Activated CD8-positive, alpha-beta T cell treated with anti-CD3 and anti-CD28 coated beads, Interleukin-2, amount 10 ng/mL, durations not matched to agents 7 days and 5 days (primary cell): Measurements from ENCODE around the gene SPTBN1. TPM values are rescaled to one million over a fixed set of nuclear protein-coding genes. Genes with fewer than 3 reads are reported as not detected.
A peak's percentile ranks its signal among the peaks of the same experiment; 100 is the strongest.

ENCODE experiments used
- ATAC-seq: fragments of 150-1000 bp; cut with Tn5 transposase; one replicate; pipeline ENCODE4 v1.10.0; 2021; ENCODE audit warnings: moderate library complexity
- CTCF ChIA-PET: fragments of 350-600 bp; sonication (Branson Sonifier 250); formaldehyde crosslinking; loops from one replicate; lab custom pipeline; 2021; ENCODE audit warnings: antibody characterized with exemption; lab: Charles Lee
- POLR2A ChIA-PET: fragments of 350-600 bp; sonication (Branson Sonifier 250); formaldehyde crosslinking; loops from one replicate; lab custom pipeline; 2021; ENCODE audit warnings: antibody characterized with exemption; lab: Charles Lee
- DNase-seq: peaks from one replicate; pipeline ENCODE4 v3.0.0-alpha.2; 2020
- H3K27ac Mint-ChIP-seq: one replicate; pipeline ENCODE4 v1.8.0; 2021; ENCODE audit warnings: mild to moderate bottlenecking, mixed read lengths
- H3K27me3 Mint-ChIP-seq: one replicate; pipeline ENCODE4 v1.8.0; 2021; ENCODE audit warnings: low read depth, mixed read lengths
- H3K36me3 Mint-ChIP-seq: one replicate; pipeline ENCODE4 v1.8.0; 2021; ENCODE audit warnings: low read depth, mixed read lengths
- H3K4me1 Mint-ChIP-seq: one replicate; pipeline ENCODE4 v1.8.0; 2021; ENCODE audit warnings: low read depth, mixed read lengths
- H3K4me3 Mint-ChIP-seq: one replicate; pipeline ENCODE4 v1.8.0; 2021; ENCODE audit warnings: mild to moderate bottlenecking, mixed read lengths
- H3K9me3 Mint-ChIP-seq: one replicate; pipeline ENCODE4 v1.8.0; 2022; ENCODE audit warnings: mixed read lengths; ENCODE audit not compliant: insufficient read depth
- total RNA-seq, 2 experiments: library from RNA; stranded (reverse); gene quantifications; one replicate each; pipeline ENCODE4 v1.2.3, GENCODE V29; 2021

Gene SPTBN1
- total RNA-seq, 2 experiments from 2014 or later = 140 to 147 TPM

- Mint-ChIP-seq H3K27ac (peak overlapping the region; percentile 72), H3K9me3 (no peaks in the 10 kb centered on the region), H3K4me1 (peaks cover 85% of the 10 kb centered on the region), H3K4me3 (peak overlapping the region; percentile 47), H3K36me3 (peaks cover 46% of the 10 kb centered on the region), H3K27me3 (no peaks in the 10 kb centered on the region)
- ATAC-seq = no peak
- ChIA-PET POLR2A (interaction anchor here (1.0 to 2.2 kb wide), 4 partner anchors 15 to 45 kb away, joined by 3 to 14 read pairs (median 4); no protein-coding TSS in a partner anchor), CTCF (interaction anchor here (0.8 to 6.5 kb wide), 12 partner anchors 8 to 100 kb away, joined by 3 to 41 read pairs (median 4); no protein-coding TSS in a partner anchor)
- DNase-seq = no peak
Observed at GRCh38 chr2:54604871-54605270, 148.7 kb downstream of the SPTBN1 start.

- Mint-ChIP-seq H3K4me3 (peak overlapping the region; percentile 47), H3K9me3 (no peaks in the 10 kb centered on the region), H3K27me3 (no peaks in the 10 kb centered on the region), H3K27ac (peak overlapping the region; percentile 72), H3K4me1 (peaks cover 82% of the 10 kb centered on the region), H3K36me3 (peaks cover 39% of the 10 kb centered on the region)
- DNase-seq (no peak), ATAC-seq (no peak)
- POLR2A ChIA-PET = interaction anchor here (1.9 to 2.2 kb wide), 2 partner anchors 35 to 46 kb away, joined by 7 to 14 read pairs; no protein-coding TSS in a partner anchor
- CTCF ChIA-PET = interaction anchor here (0.9 to 6.5 kb wide), 9 partner anchors 9 to 85 kb away, joined by 3 to 41 read pairs (median 5); no protein-coding TSS in a partner anchor
Observed at GRCh38 chr2:54605836-54606235, 149.7 kb downstream of the SPTBN1 start.

- ATAC-seq (peak; percentile 57), DNase-seq (peak; percentile 42)
- Mint-ChIP-seq H3K27ac (peak overlapping the region; percentile 72), H3K27me3 (no peaks in the 10 kb centered on the region), H3K4me3 (peak overlapping the region; percentile 47), H3K4me1 (peaks cover 76% of the 10 kb centered on the region), H3K9me3 (no peaks in the 10 kb centered on the region), H3K36me3 (peaks cover 33% of the 10 kb centered on the region)
- POLR2A ChIA-PET = interaction anchor here (0.8 to 1.9 kb wide), 2 partner anchors 35 to 47 kb away, joined by 3 to 7 read pairs; no protein-coding TSS in a partner anchor
- CTCF ChIA-PET = interaction anchor here (0.9 to 6.5 kb wide), 8 partner anchors 10 to 83 kb away, joined by 3 to 41 read pairs (median 6); no protein-coding TSS in a partner anchor
Observed at GRCh38 chr2:54606393-54606958, 150.3 kb downstream of the SPTBN1 start.

DNA sequence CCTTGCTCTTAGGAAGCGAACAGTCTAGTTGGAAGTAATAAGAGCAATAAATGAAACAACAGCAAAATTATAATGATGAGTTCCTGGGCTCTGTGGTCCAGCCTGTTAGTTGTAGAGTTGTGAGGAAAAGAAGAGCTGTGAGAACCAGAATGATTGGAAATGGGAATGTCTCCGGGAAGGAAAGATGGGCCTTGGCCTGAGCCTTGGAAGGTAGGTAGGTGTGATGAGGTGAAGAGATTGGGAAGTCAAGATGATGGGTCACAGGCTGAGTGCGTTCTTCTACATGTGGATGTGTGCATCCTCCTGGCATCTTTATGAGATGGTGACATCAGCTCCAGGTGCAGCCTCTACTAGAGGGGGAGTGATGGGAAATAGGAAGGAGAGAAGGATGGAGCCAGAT, 152.1 kb downstream of the SPTBN1 start:
- ChIA-PET CTCF (interaction anchor here (1.0 to 1.3 kb wide), 2 partner anchors 10 to 83 kb away, joined by 3 read pairs; no protein-coding TSS in a partner anchor), POLR2A (no interaction called here)
- Mint-ChIP-seq H3K27me3 (no peaks in the 10 kb centered on the region), H3K4me3 (no peak overlapping the region), H3K4me1 (peaks cover 58% of the 10 kb centered on the region), H3K27ac (no peak overlapping the region), H3K36me3 (peaks cover 30% of the 10 kb centered on the region), H3K9me3 (no peaks in the 10 kb centered on the region)
- no peak for DNase-seq
- no peak for ATAC-seq

DNA sequence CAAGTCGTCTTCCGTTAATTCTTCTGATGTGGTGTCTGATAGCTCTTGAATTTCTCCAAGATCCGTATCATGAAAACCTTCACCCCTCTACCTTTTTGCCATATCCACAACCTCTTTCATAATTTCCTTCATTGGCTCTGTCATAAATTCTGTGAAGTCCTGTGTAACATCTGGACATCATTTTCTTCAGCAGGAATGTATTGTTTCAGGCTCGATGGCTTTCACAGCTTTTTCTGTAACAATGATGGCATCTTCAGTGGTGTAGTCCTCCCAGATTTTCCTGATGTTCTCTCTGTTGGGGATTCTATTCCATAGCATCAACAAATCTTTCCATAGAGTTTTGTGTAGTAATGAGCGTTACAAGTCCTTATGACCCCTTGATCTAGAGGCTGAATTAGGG, 153.1 kb downstream of the SPTBN1 start:
- DNase-seq (no peak), ATAC-seq (no peak)
- ChIA-PET POLR2A (no interaction called here), CTCF (interaction anchor here (1.0 kb wide), 1 partner anchor 11 kb away, joined by 3 read pairs; no protein-coding TSS in a partner anchor)
- H3K27me3 Mint-ChIP-seq = no peaks in the 10 kb centered on the region
- H3K27ac Mint-ChIP-seq = no peak overlapping the region
- no peaks in the 10 kb centered on the region for H3K9me3 Mint-ChIP-seq
- H3K4me1 Mint-ChIP-seq = peaks cover 48% of the 10 kb centered on the region
- no peak overlapping the region for H3K4me3 Mint-ChIP-seq
- peaks cover 37% of the 10 kb centered on the region for H3K36me3 Mint-ChIP-seq

DNA sequence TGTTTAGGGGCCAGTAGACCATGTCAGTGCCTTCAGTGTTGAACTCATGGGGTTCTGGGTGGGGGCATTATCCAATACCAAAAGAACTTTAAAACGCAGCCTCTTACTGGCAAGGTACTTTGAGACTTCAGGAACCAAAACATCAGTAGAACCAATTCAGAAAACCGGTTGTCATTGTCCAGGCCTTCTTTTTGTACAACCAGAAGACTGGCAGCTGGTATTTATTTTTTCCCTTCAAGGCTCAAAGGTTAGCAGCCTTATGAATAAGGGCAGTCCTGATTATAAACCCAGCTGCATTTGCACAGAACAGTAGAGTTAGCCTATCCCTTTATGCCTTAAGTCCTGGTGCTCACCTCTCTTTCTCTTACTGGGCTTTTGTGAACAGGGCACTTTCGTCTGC, 153.5 kb downstream of the SPTBN1 start:
- Mint-ChIP-seq H3K27me3 (no peaks in the 10 kb centered on the region), H3K36me3 (peaks cover 40% of the 10 kb centered on the region), H3K4me3 (no peak overlapping the region), H3K9me3 (no peaks in the 10 kb centered on the region), H3K27ac (no peak overlapping the region), H3K4me1 (peaks cover 44% of the 10 kb centered on the region)
- DNase-seq (no peak), ATAC-seq (no peak)
- CTCF ChIA-PET = no interaction called here
- POLR2A ChIA-PET = no interaction called here

- H3K36me3 Mint-ChIP-seq = peaks cover 40% of the 10 kb centered on the region
- ATAC-seq (no peak), DNase-seq (no peak)
- no peaks in the 10 kb centered on the region for H3K27me3 Mint-ChIP-seq
- H3K27ac Mint-ChIP-seq = no peak overlapping the region
- no peaks in the 10 kb centered on the region for H3K9me3 Mint-ChIP-seq
- CTCF ChIA-PET = interaction anchor here (1.2 kb wide), 1 partner anchor 29 kb away, joined by 3 read pairs; no protein-coding TSS in a partner anchor
- POLR2A ChIA-PET = no interaction called here
- peaks cover 33% of the 10 kb centered on the region for H3K4me1 Mint-ChIP-seq
- no peak overlapping the region for H3K4me3 Mint-ChIP-seq
Observed at GRCh38 chr2:54610700-54611099, 154.6 kb downstream of the SPTBN1 start.

DNA sequence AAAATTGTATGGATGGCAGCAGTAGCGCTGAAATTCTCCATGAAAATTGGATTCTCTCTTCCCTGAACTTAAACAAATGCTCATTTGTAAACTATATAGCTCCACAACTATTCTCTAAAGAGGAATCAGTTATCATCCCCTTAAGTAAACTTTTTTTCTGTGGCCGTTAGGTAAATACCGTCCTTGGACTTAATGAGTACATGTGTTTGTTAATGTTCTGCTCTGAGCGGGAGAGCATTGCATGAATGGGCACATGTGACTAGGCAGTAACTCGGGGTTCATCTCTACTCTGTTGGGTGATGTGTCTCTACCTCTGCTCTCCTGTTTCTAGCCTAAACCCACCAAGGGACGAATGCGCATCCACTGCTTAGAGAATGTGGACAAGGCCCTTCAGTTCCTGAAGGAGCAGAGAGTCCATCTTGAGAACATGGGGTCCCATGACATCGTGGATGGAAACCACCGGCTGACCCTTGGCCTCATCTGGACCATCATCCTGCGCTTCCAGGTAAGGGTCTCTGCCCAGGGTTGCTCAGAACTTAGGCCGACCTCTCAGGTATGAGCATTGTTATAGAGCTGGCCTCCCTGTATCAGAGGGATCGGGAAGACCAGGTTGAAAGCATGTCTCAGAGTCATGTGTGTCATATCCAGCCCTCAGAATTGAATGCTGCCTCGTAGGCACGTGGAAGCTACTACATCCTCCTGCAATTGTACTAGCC, 155.9 kb downstream of the SPTBN1 start:
- Mint-ChIP-seq H3K27ac (no peak overlapping the region), H3K27me3 (no peaks in the 10 kb centered on the region), H3K4me1 (peaks cover 20% of the 10 kb centered on the region), H3K9me3 (no peaks in the 10 kb centered on the region), H3K4me3 (no peak overlapping the region), H3K36me3 (peaks cover 41% of the 10 kb centered on the region)
- CTCF ChIA-PET = interaction anchor here (1.2 kb wide), 1 partner anchor 30 kb away, joined by 3 read pairs; no protein-coding TSS in a partner anchor
- DNase-seq = no peak
- ATAC-seq = no peak
- POLR2A ChIA-PET = interaction anchor here (1.0 kb wide), 1 partner anchor 32 kb away, joined by 3 read pairs; no protein-coding TSS in a partner anchor

DNA sequence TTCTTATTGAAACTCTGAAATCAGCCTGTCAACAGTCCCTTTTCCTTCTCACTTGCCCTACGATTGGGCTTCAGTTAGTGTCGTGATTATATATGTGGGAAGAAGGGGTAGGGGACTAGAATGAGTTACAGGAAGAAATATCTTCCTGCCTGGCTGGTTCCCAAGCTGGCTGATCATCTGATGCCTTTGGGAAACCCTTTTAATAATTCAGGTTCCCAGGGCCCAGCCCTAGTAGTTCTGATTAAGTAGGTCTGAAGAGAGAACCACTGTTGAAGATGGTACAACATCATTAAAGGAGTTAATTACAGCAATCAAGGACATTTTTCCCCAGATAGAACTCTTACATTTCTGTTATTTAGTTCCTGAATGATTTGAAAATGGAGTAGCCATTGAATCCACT, 157.3 kb downstream of the SPTBN1 start:
- H3K36me3 Mint-ChIP-seq = peaks cover 47% of the 10 kb centered on the region
- H3K4me3 Mint-ChIP-seq = no peak overlapping the region
- peaks cover 19% of the 10 kb centered on the region for H3K4me1 Mint-ChIP-seq
- ChIA-PET POLR2A (interaction anchor here (1.0 kb wide), 1 partner anchor 34 kb away, joined by 3 read pairs; no protein-coding TSS in a partner anchor), CTCF (interaction anchor here (1.0 kb wide), 1 partner anchor 9 kb away, joined by 3 read pairs; no protein-coding TSS in a partner anchor)
- ATAC-seq (no peak), DNase-seq (no peak)
- no peaks in the 10 kb centered on the region for H3K9me3 Mint-ChIP-seq
- no peaks in the 10 kb centered on the region for H3K27me3 Mint-ChIP-seq
- no peak overlapping the region for H3K27ac Mint-ChIP-seq

DNA sequence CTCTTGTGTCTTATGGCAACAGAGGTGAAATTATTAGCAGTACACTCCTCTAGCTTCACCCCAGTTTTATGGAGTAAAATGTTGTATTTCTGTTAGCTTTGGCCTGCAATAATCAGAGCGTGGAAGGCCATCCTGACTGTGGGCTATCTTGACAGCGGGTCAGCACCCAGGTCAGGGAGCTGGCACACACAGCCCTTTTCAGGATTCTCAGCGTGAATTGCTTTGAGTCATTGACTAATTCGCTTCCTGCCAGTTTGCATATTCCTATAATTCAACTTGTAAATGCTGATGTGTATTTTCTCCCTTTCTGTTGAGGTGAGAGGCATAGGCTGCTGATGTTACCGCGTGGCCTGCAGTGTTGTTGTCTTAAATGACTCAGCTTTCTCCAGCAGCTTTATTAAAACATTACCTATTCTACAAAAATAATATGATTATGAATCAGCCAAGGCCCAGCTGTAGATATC, 157.7 kb downstream of the SPTBN1 start:
- Mint-ChIP-seq H3K4me1 (peaks cover 23% of the 10 kb centered on the region), H3K36me3 (peaks cover 51% of the 10 kb centered on the region), H3K27ac (no peak overlapping the region), H3K9me3 (no peaks in the 10 kb centered on the region), H3K27me3 (no peaks in the 10 kb centered on the region), H3K4me3 (no peak overlapping the region)
- ChIA-PET POLR2A (no interaction called here), CTCF (interaction anchor here (1.0 to 1.4 kb wide), 2 partner anchors 9 to 51 kb away, joined by 3 to 4 read pairs; no protein-coding TSS in a partner anchor)
- no peak for ATAC-seq
- DNase-seq = no peak

DNA sequence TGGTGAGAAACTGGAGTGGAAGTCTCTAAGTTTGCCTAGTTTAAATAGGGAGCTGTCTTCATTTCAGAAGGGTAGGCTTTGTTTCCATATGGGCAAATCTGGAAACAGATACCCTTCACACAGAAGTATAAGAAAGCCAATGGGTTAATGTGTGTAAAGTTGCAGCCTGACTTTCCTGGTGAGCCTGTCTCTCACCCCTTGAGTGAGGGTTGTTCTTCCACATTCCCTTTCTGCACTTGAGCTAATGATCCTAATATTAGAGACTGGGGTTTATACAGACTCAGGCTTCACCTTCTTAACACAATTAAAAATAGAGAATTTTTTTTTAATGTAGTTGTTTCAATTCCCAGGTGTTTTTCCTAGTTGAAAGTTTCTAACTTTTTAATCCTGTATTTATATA, 158.7 kb downstream of the SPTBN1 start:
- Mint-ChIP-seq H3K27ac (no peak overlapping the region), H3K4me3 (no peak overlapping the region), H3K36me3 (peaks cover 60% of the 10 kb centered on the region), H3K9me3 (no peaks in the 10 kb centered on the region), H3K27me3 (no peaks in the 10 kb centered on the region), H3K4me1 (peaks cover 23% of the 10 kb centered on the region)
- ChIA-PET POLR2A (interaction anchor here (0.6 kb wide), 1 partner anchor 273 kb away, joined by 3 read pairs; no protein-coding TSS in a partner anchor), CTCF (interaction anchor here (0.7 to 1.4 kb wide), 5 partner anchors 11 to 91 kb away, joined by 3 to 5 read pairs (median 3); no protein-coding TSS in a partner anchor)
- DNase-seq = no peak
- no peak for ATAC-seq
